Measurements from ENCODE around the gene FMN2. TPM values are rescaled to one million over a fixed set of nuclear protein-coding genes. Genes with fewer than 3 reads are reported as not detected.

FMN2 gene
- total RNA-seq, 1 donor, result 35.0 TPM

- H3K4me3 ChIP-seq (ENCODE audit: low read depth, low read length), result no peak overlapping the region
- TF ChIP-seq CTCF (IDR thresholded peaks at IDR 0.05; ENCODE audit: insufficient read depth, low read depth, low read length), result no peak
- no peak for DNase-seq (ENCODE audit: low read depth)
These were observed 6.9 kb upstream of the FMN2 start for GRCh38 chr1:240084749-240085148.

GRCh38 chr1:240086726-240087125, 5.0 kb upstream of the FMN2 start:
- no peak for TF ChIP-seq CTCF (IDR thresholded peaks at IDR 0.05; ENCODE audit: insufficient read depth, low read depth, low read length)
- no peak overlapping the region for H3K4me3 ChIP-seq (ENCODE audit: low read depth, low read length)
- DNase-seq (ENCODE audit: low read depth), result no peak

GRCh38 chr1:240090014-240090413, 1.7 kb upstream of the FMN2 start:
- no peak for TF ChIP-seq CTCF (IDR thresholded peaks at IDR 0.05; ENCODE audit: insufficient read depth, low read depth, low read length)
- no peak for DNase-seq (ENCODE audit: low read depth)
- no peak overlapping the region for H3K4me3 ChIP-seq (ENCODE audit: low read depth, low read length)

GRCh38 chr1:240090957-240091600, 604 bp upstream of the FMN2 start:
- no peak for TF ChIP-seq CTCF (IDR thresholded peaks at IDR 0.05; ENCODE audit: insufficient read depth, low read depth, low read length)
- DNase-seq (ENCODE audit: low read depth), result no peak
- peak overlapping the region; percentile 61 for H3K4me3 ChIP-seq (ENCODE audit: low read depth, low read length)

GRCh38 chr1:240092301-240093119, 827 bp downstream of the FMN2 start:
- DNase-seq (ENCODE audit: low read depth), result peak; percentile 55
- TF ChIP-seq CTCF (IDR thresholded peaks at IDR 0.05; ENCODE audit: insufficient read depth, low read depth, low read length), result no peak
- H3K4me3 ChIP-seq (ENCODE audit: low read depth, low read length), result peak overlapping the region; percentile 61

GRCh38 chr1:240093120-240093961, 1.7 kb downstream of the FMN2 start:
- no peak for TF ChIP-seq CTCF (IDR thresholded peaks at IDR 0.05; ENCODE audit: insufficient read depth, low read depth, low read length)
- DNase-seq (ENCODE audit: low read depth), result peak; percentile 8
- peak overlapping the region; percentile 61 for H3K4me3 ChIP-seq (ENCODE audit: low read depth, low read length)

All from fibroblast of villous mesenchyme (primary cell).